ENCODE data around the gene SOCS3.

GRCh38 chr17:78337244-78338109 lies 22.4 kb downstream of the SOCS3 start:
- TF ChIP-seq POLR2AphosphoS5 (IDR thresholded peaks at IDR 0.05; ENCODE audit: low read depth) (no peak), CTCF (conservative IDR thresholded peaks at IDR 0.05; ENCODE audit: low read depth in 2 of 2) (no peak)
